ENCODE data around the gene SDC3.

DNA sequence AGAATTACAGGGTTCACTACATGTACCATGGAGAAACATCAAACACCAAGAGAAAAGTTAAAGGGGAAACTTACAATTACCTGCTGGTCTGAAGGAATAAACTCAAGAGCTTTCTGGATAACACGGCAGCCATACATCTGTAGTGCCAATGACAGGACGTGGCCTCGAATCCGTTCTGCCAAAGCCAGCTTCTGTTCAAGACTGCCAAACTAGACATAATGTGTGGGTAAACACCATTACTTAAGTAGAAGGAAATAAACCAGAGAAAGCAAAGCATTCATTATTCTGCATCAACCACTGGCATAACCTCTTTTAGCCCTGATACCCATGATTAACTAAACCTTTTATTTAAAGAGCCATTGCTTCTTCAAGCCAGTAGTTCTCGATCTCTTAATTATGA is 41.5 kb upstream of the SDC3 start:
- TF ChIP-seq EZH2 (IDR thresholded peaks at IDR 0.05) (no peak), EZH2phosphoT487 (IDR thresholded peaks at IDR 0.05) (no peak)
- TF ChIP-seq, protein P1, sequence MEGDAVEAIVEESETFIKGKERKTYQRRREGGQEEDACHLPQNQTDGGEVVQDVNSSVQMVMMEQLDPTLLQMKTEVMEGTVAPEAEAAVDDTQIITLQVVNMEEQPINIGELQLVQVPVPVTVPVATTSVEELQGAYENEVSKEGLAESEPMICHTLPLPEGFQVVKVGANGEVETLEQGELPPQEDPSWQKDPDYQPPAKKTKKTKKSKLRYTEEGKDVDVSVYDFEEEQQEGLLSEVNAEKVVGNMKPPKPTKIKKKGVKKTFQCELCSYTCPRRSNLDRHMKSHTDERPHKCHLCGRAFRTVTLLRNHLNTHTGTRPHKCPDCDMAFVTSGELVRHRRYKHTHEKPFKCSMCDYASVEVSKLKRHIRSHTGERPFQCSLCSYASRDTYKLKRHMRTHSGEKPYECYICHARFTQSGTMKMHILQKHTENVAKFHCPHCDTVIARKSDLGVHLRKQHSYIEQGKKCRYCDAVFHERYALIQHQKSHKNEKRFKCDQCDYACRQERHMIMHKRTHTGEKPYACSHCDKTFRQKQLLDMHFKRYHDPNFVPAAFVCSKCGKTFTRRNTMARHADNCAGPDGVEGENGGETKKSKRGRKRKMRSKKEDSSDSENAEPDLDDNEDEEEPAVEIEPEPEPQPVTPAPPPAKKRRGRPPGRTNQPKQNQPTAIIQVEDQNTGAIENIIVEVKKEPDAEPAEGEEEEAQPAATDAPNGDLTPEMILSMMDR (IDR thresholded peaks at IDR 0.05) = no peak

All from neural progenitor cell (in vitro differentiated cells).